Neural cell (in vitro differentiated cells): ENCODE results near the gene MEGF11. TPM values are rescaled to one million over a fixed set of nuclear protein-coding genes. Genes with fewer than 3 reads are reported as not detected.

Experiments
- H2AFZ ChIP-seq: fragments of 200-600, 300-800 bp; sonication (generic), shearing (Covaris generic); 2 replicates; pipeline ENCODE4 v1.6.0; 2014; ENCODE audit warnings: low read depth, mild to moderate bottlenecking, antibody characterized with exemption, low read length, moderate library complexity
- H3F3A ChIP-seq: fragments of 200-600 bp; shearing (Covaris generic); 2 replicates; pipeline ENCODE4 v1.6.1; 2016; ENCODE audit warnings: mild to moderate bottlenecking, moderate library complexity, mixed read lengths, antibody characterized with exemption, low read length; ENCODE audit not compliant: insufficient read depth, poor library complexity, severe bottlenecking
- H3K27ac ChIP-seq: fragments of 200-600, 300-800 bp; sonication (generic), shearing (Covaris generic); 2 replicates; pipeline ENCODE4 v1.5.1; 2014; ENCODE audit warnings: mild to moderate bottlenecking, low read length, moderate library complexity
- H3K27me3 ChIP-seq: fragments of 300-800, 200-600 bp; sonication (generic), shearing (Covaris generic); 2 replicates; pipeline ENCODE4 v1.6.0; 2014; ENCODE audit warnings: mild to moderate bottlenecking, low read depth, low read length, moderate library complexity; ENCODE audit not compliant: insufficient read depth
- H3K36me3 ChIP-seq: fragments of 300-800, 200-600 bp; sonication (generic), shearing (Covaris generic); 2 replicates; pipeline ENCODE4 v1.5.1; 2014; ENCODE audit warnings: mild to moderate bottlenecking, antibody characterized with exemption, low read length, moderate library complexity; ENCODE audit not compliant: insufficient read depth
- H3K4me2 ChIP-seq: fragments of 300-800, 200-600 bp; sonication (generic), shearing (Covaris generic); 2 replicates; pipeline ENCODE4 v1.6.0; 2014; ENCODE audit warnings: mild to moderate bottlenecking, low read length
- H3K4me3 ChIP-seq: fragments of 300-800, 200-600 bp; sonication (generic), shearing (Covaris generic); 2 replicates; pipeline ENCODE4 v1.5.1; 2014; ENCODE audit warnings: mild to moderate bottlenecking, low read length, moderate library complexity
- H3K79me2 ChIP-seq: fragments of 200-600 bp; shearing (Covaris generic); replicated peaks from 2 replicates; pipeline ENCODE4 v1.6.0; 2014; ENCODE audit warnings: mild to moderate bottlenecking, low read length, moderate library complexity; ENCODE audit not compliant: insufficient read depth
- H3K9ac ChIP-seq: fragments of 300-800, 200-600 bp; sonication (generic), shearing (Covaris generic); 2 replicates; pipeline ENCODE4 v1.6.1; 2016; ENCODE audit warnings: mild to moderate bottlenecking, low read length, mixed read lengths
- H3K9me2 ChIP-seq: fragments of 200-600 bp; shearing (Covaris generic); 2 replicates; pipeline ENCODE4 v1.6.1; 2016; ENCODE audit warnings: mild to moderate bottlenecking, low read length, mixed read lengths; ENCODE audit not compliant: insufficient read depth
- H3K9me3 ChIP-seq: fragments of 200-600, 300-800 bp; sonication (generic), shearing (Covaris generic); 2 replicates; pipeline ENCODE4 v1.6.1; 2016; ENCODE audit warnings: mild to moderate bottlenecking, mixed run types, low read length, moderate library complexity, mixed read lengths
- H4K20me1 ChIP-seq: fragments of 200-600 bp; shearing (Covaris generic); 2 replicates; pipeline ENCODE4 v1.6.1; 2016; ENCODE audit warnings: mild to moderate bottlenecking, mixed run types; ENCODE audit not compliant: insufficient read depth
- EP300 ChIP-seq: fragments of 450-650 bp; conservative IDR thresholded peaks from 2 replicates; pipeline ENCODE4 v1.6.1; 2014; ENCODE audit warnings: antibody characterized with exemption, mild to moderate bottlenecking, moderate library complexity; ENCODE audit not compliant: poor library complexity, severe bottlenecking
- EZH2 ChIP-seq: fragments of 200-600, 300-800 bp; shearing (Covaris generic), sonication (generic); IDR thresholded peaks from 2 replicates; pipeline ENCODE4 v1.6.1; 2014; ENCODE audit warnings: antibody characterized with exemption, low read length, borderline replicate concordance, mild to moderate bottlenecking; ENCODE audit not compliant: insufficient read depth, poor library complexity, severe bottlenecking
- POLR2AphosphoS5 ChIP-seq: IDR thresholded peaks from 2 replicates; pipeline ENCODE4 v1.6.1; 2012
- RAD21 ChIP-seq: fragments of 450-650 bp; conservative IDR thresholded peaks from 2 replicates; pipeline ENCODE4 v1.6.1; 2014; ENCODE audit warnings: antibody characterized with exemption, mild to moderate bottlenecking, moderate library complexity
- REST ChIP-seq: IDR thresholded peaks from 2 replicates; pipeline ENCODE4 v1.6.1; 2012; ENCODE audit warnings: borderline replicate concordance
- SMC3 ChIP-seq: fragments of 450-650 bp; conservative IDR thresholded peaks from 2 replicates; pipeline ENCODE4 v1.6.1; 2014; ENCODE audit warnings: antibody characterized with exemption, mild to moderate bottlenecking, moderate library complexity; ENCODE audit not compliant: poor library complexity
- TAF1 ChIP-seq: IDR thresholded peaks from 2 replicates; pipeline ENCODE4 v1.6.1; 2012; ENCODE audit warnings: low read depth
- polyA plus RNA-seq: library from polyadenylated mRNA; depleted of rRNA; stranded (reverse); fragments of >200 nt; gene quantifications from 2 replicates; pipeline ENCODE4 v1.2.3, GENCODE V29; 2014
- TF ChIP-seq, protein P1 (sequence below): fragments of 450-650 bp; IDR thresholded peaks from 2 replicates; pipeline ENCODE4 v1.5.1; 2014; ENCODE audit warnings: antibody characterized with exemption, mild to moderate bottlenecking, moderate library complexity; ENCODE audit not compliant: poor library complexity, severe bottlenecking

The MEGF11 gene
- polyA plus RNA-seq, 1 donor from 2014 or later = 0.64 TPM

- TF ChIP-seq REST (no peak), POLR2AphosphoS5 (no peak), RAD21 (no peak)
- TF ChIP-seq, protein P1, sequence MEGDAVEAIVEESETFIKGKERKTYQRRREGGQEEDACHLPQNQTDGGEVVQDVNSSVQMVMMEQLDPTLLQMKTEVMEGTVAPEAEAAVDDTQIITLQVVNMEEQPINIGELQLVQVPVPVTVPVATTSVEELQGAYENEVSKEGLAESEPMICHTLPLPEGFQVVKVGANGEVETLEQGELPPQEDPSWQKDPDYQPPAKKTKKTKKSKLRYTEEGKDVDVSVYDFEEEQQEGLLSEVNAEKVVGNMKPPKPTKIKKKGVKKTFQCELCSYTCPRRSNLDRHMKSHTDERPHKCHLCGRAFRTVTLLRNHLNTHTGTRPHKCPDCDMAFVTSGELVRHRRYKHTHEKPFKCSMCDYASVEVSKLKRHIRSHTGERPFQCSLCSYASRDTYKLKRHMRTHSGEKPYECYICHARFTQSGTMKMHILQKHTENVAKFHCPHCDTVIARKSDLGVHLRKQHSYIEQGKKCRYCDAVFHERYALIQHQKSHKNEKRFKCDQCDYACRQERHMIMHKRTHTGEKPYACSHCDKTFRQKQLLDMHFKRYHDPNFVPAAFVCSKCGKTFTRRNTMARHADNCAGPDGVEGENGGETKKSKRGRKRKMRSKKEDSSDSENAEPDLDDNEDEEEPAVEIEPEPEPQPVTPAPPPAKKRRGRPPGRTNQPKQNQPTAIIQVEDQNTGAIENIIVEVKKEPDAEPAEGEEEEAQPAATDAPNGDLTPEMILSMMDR = no peak
- H2AFZ ChIP-seq = no peak overlapping the region
- H3K27me3 ChIP-seq = no peaks in the 10 kb centered on the region
- H3K27ac ChIP-seq = no peak overlapping the region
- no peak overlapping the region for H3K4me3 ChIP-seq
- no peaks in the 10 kb centered on the region for H3K9me3 ChIP-seq
- H3K36me3 ChIP-seq = no peaks in the 10 kb centered on the region
- no peaks in the 10 kb centered on the region for H4K20me1 ChIP-seq
- no peak overlapping the region for H3K4me2 ChIP-seq
- H3K9ac ChIP-seq = no peak overlapping the region
- no peaks in the 10 kb centered on the region for H3F3A ChIP-seq
- no peaks in the 10 kb centered on the region for H3K79me2 ChIP-seq
- no peaks in the 10 kb centered on the region for H3K9me2 ChIP-seq
These were observed 81.7 kb downstream of the MEGF11 start for GRCh38 chr15:66171841-66172240.

GRCh38 chr15:66170716-66171115, 82.8 kb downstream of the MEGF11 start:
- Histone ChIP-seq H3K9ac (no peak overlapping the region), H3K79me2 (no peaks in the 10 kb centered on the region), H3K4me3 (no peak overlapping the region), H3K27me3 (no peaks in the 10 kb centered on the region), H3F3A (no peaks in the 10 kb centered on the region), H4K20me1 (no peaks in the 10 kb centered on the region), H2AFZ (no peak overlapping the region), H3K9me3 (no peaks in the 10 kb centered on the region), H3K27ac (no peak overlapping the region), H3K4me2 (no peak overlapping the region), H3K9me2 (no peaks in the 10 kb centered on the region), H3K36me3 (no peaks in the 10 kb centered on the region)
- TF ChIP-seq SMC3 (no peak), POLR2AphosphoS5 (no peak), EZH2 (no peak), TAF1 (no peak), EP300 (no peak), REST (no peak), RAD21 (no peak)
- TF ChIP-seq, protein P1 = no peak
